ENCODE data around the gene CAPN3. TPM values are rescaled to one million over a fixed set of nuclear protein-coding genes. Genes with fewer than 3 reads are reported as not detected.

CAPN3 gene
- total RNA-seq, 1 donor from 2014 or later: 23.8 TPM

DNA sequence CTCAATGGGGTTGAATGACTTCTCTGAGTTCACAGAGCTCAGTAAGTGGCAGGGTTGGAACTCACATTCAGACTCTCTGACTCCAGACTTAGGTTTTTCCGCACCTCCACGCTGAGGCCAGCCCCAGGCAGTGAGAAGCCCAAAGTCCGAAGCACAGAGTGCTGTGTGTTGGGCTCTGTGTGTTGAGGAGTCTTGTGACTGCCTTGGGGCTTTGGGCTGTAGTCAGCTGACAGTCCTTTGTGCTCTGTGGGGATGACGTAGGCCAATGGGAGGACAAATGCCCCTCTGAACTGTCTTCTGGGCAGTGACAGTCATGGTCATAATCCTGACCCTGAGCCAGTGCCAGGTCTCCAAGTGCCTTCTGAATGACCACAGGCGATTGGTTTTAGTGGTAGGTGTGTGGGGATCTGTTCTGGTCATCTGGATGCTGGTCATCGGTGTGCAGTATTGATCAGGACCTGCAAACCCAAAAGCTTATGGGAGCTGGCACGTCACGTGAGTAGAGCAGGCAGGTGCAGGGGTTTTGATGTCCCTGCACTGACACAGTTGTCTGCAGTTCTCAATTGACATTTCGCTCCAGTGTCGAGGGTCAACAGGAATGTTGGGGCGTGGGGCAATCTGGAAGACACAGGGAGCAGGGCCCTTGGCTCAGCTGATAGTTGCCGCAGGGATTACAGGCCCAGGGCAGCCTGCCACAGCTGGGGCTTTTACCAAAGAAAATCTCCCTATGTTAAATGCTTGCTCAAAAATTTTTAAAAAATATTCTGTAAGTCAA, 45.3 kb downstream of the CAPN3 start:
- Mint-ChIP-seq H3K27ac (no peak overlapping the region), H3K9me3 (no peaks in the 10 kb centered on the region), H3K4me3 (no peak overlapping the region), H3K27me3 (no peaks in the 10 kb centered on the region), H3K36me3 (ENCODE audit: low read depth) (peaks cover 45% of the 10 kb centered on the region), H3K4me1 (peaks cover 6% of the 10 kb centered on the region)
- ATAC-seq (ENCODE audit: low read depth): no peak
- CTCF ChIA-PET: no interaction called here
- TF ChIP-seq, protein P1, sequence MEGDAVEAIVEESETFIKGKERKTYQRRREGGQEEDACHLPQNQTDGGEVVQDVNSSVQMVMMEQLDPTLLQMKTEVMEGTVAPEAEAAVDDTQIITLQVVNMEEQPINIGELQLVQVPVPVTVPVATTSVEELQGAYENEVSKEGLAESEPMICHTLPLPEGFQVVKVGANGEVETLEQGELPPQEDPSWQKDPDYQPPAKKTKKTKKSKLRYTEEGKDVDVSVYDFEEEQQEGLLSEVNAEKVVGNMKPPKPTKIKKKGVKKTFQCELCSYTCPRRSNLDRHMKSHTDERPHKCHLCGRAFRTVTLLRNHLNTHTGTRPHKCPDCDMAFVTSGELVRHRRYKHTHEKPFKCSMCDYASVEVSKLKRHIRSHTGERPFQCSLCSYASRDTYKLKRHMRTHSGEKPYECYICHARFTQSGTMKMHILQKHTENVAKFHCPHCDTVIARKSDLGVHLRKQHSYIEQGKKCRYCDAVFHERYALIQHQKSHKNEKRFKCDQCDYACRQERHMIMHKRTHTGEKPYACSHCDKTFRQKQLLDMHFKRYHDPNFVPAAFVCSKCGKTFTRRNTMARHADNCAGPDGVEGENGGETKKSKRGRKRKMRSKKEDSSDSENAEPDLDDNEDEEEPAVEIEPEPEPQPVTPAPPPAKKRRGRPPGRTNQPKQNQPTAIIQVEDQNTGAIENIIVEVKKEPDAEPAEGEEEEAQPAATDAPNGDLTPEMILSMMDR (IDR thresholded peaks at IDR 0.05): no peak
- intact Hi-C loops (cut with micrococcal nuclease): no loop called here
- POLR2A ChIA-PET: no interaction called here
- DNase-seq: no peak

DNA sequence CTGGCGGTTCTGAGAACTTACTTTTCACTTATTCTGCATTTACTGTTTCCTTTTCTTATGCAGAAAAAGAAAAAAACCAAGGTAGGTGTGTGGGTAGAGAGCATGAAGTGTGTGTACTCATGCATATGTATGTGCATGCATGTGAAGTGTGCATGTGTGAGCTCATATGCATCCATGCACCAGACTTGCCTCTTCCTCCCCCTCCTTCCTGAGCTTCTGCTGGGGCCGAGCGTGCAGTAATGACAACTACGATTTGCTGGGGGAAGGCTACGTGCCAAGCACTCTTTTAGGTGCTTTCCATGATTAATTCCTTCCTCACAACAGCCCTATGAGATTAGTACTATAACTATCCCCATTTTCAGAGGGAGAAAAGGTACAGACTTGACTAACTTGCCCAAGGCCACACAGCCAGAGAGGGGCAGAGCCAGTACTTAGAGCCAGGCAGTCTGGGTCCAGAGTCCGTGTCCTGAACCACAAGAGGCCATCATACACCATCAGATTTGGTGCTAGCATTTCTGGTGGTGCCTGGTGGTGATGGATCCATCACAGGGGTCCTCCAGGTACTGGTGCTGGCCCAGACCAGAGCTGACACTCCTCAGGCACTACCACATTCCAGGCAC, 46.7 kb downstream of the CAPN3 start:
- CTCF ChIA-PET: no interaction called here

DNA sequence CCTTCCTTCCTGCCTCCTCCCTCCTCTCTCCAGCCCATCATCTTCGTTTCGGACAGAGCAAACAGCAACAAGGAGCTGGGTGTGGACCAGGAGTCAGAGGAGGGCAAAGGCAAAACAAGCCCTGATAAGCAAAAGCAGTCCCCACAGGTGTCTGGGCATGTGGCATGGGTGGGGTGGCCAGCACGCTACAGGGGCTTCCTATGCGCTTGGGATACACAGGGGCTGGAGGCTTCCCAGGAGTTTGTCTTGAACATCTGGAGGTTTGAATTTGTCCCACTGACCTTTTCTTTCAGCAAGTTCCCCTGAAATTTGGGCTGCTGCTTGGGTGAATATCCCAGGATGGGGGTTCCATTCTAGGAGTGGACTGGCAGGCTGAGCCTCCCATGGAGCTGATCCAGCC, 48.9 kb downstream of the CAPN3 start:
- CTCF ChIA-PET: no interaction called here

More for the DNA sequence above, 46.7 kb downstream of the CAPN3 start:
- Mint-ChIP-seq H3K4me3 (no peak overlapping the region), H3K36me3 (ENCODE audit: low read depth) (peaks cover 43% of the 10 kb centered on the region), H3K27ac (no peak overlapping the region), H3K9me3 (no peaks in the 10 kb centered on the region), H3K4me1 (peaks cover 5% of the 10 kb centered on the region), H3K27me3 (no peaks in the 10 kb centered on the region)
- TF ChIP-seq, protein P1 (IDR thresholded peaks at IDR 0.05): no peak
- ATAC-seq (ENCODE audit: low read depth): no peak
- no peak for DNase-seq
- intact Hi-C loops (cut with micrococcal nuclease): no loop called here
- POLR2A ChIA-PET: no interaction called here

DNA sequence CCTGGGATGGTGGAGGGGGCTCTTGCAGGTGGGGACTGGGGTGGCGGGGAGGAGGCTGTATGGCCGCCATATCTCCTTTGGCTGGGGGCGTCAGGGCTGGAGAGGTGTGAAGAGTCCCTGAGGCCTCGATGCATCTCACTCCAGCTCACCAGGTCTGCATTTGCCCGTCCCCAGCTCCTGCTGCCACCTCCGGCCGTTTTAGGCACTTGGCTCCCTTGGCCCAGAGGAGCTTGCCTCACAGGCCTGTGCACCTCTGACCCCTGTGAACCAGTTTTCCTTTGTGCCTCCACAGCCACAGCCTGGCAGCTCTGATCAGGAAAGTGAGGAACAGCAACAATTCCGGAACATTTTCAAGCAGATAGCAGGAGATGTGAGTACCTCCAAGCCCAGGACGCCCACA, 49.7 kb downstream of the CAPN3 start:
- ChIA-PET POLR2A (no interaction called here), CTCF (no interaction called here)
- intact Hi-C loops (cut with micrococcal nuclease): no loop called here
- H3K27me3 Mint-ChIP-seq: no peaks in the 10 kb centered on the region
- no peak for ATAC-seq (ENCODE audit: low read depth)
- no peaks in the 10 kb centered on the region for H3K4me1 Mint-ChIP-seq
- peaks cover 43% of the 10 kb centered on the region for H3K36me3 Mint-ChIP-seq (ENCODE audit: low read depth)
- H3K9me3 Mint-ChIP-seq: no peaks in the 10 kb centered on the region
- no peak overlapping the region for H3K4me3 Mint-ChIP-seq
- TF ChIP-seq, protein P1 (IDR thresholded peaks at IDR 0.05): no peak
- no peak for DNase-seq
- no peak overlapping the region for H3K27ac Mint-ChIP-seq

More for the DNA sequence above, 48.9 kb downstream of the CAPN3 start:
- intact Hi-C loops (cut with micrococcal nuclease): no loop called here
- Mint-ChIP-seq H3K36me3 (ENCODE audit: low read depth) (peaks cover 42% of the 10 kb centered on the region), H3K27me3 (no peaks in the 10 kb centered on the region), H3K27ac (no peak overlapping the region), H3K4me3 (no peak overlapping the region), H3K9me3 (no peaks in the 10 kb centered on the region), H3K4me1 (no peaks in the 10 kb centered on the region)
- POLR2A ChIA-PET: no interaction called here
- ATAC-seq (ENCODE audit: low read depth): no peak
- DNase-seq: no peak
- TF ChIP-seq, protein P1 (IDR thresholded peaks at IDR 0.05): no peak

DNA sequence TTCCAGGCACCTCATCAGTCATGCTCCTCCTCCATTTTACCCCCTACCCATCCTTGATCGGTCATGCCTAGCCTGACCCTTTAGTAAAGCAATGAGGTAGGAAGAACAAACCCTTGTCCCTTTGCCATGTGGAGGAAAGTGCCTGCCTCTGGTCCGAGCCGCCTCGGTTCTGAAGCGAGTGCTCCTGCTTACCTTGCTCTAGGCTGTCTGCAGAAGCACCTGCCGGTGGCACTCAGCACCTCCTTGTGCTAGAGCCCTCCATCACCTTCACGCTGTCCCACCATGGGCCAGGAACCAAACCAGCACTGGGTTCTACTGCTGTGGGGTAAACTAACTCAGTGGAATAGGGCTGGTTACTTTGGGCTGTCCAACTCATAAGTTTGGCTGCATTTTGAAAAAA, 52.6 kb downstream of the CAPN3 start:
- no peak overlapping the region for H3K4me3 Mint-ChIP-seq
- no peaks in the 10 kb centered on the region for H3K9me3 Mint-ChIP-seq
- DNase-seq (no peak), ATAC-seq (ENCODE audit: low read depth) (no peak)
- TF ChIP-seq, protein P1 (IDR thresholded peaks at IDR 0.05): no peak
- POLR2A ChIA-PET: no interaction called here
- intact Hi-C loops (cut with micrococcal nuclease): no loop called here
- no peaks in the 10 kb centered on the region for H3K27me3 Mint-ChIP-seq
- no peaks in the 10 kb centered on the region for H3K4me1 Mint-ChIP-seq
- H3K27ac Mint-ChIP-seq: no peak overlapping the region
- peaks cover 57% of the 10 kb centered on the region for H3K36me3 Mint-ChIP-seq (ENCODE audit: low read depth)
- CTCF ChIA-PET: no interaction called here

Measured in activated B cell treated with CpG ODN at 0.5 μM for 24 hours (primary cell).